HepG2 (cell line): ENCODE results near the gene RBM34. TPM values are rescaled to one million over a fixed set of nuclear protein-coding genes. Genes with fewer than 3 reads are reported as not detected.
"Not testable (repeated sequence)": the region's sequence is repeated elsewhere in the genome, so short reads cannot be mapped to it uniquely, and the experiment has no call there.

Experiments
- ATAC-seq: fragments of 200-7000 bp; cut with Tn5 transposase; 3 replicates; pipeline ENCODE4 v1.9.1; 2020; ENCODE audit warnings: mild to moderate bottlenecking, moderate library complexity
- BruUV-seq: library from RNA; stranded (reverse); fragments of 400-500 nt; replicated peaks from 2 replicates; lab custom pipeline; 2021; lab: Mats Ljungman, UMichigan
- CTCF ChIA-PET: fragments of 300-600 bp; formaldehyde crosslinking; extraction: SDS; loops from one replicate; lab custom pipeline; 2021; ENCODE audit warnings: low total read pairs, inconsistent platforms, low intra/inter-chr PET ratio; lab: Yijun Ruan, JAX
- POLR2A ChIA-PET: fragments of 350-600 bp; sonication (Branson Sonifier 250); formaldehyde crosslinking; loops from one replicate; lab custom pipeline; 2020; ENCODE audit warnings: antibody characterized with exemption, inconsistent platforms; lab: Yijun Ruan, JAX
- DNase-seq: peaks from one replicate; pipeline ENCODE4 v3.0.0-alpha.2; 2015; ENCODE audit warnings: low spot score
- FAIRE-seq: peaks from 3 replicates; lab custom pipeline; 2011; peaks lifted over from hg19 to GRCh38; lab: Jason Lieb, UNC
- H2AFZ ChIP-seq: one replicate; pipeline ENCODE4 v1.6.1; 2011; ENCODE audit warnings: low read length, inconsistent platforms
- H3K27ac ChIP-seq: fragments of 300-600 bp; 3 replicates; pipeline ENCODE4 v1.8.0; 2011; ENCODE audit warnings: mixed run types, mild to moderate bottlenecking, mixed read lengths, low read length, inconsistent platforms; ENCODE audit not compliant: insufficient read depth; ENCODE audit errors: extremely low read length
- H3K27me3 ChIP-seq, 2 experiments: fragments of 200-600 bp in 1 of 2; 2 replicates in 1 of 2; 3 replicates in 1 of 2; pipeline versions ENCODE4 v1.6.0 to v1.8.0; 2011; ENCODE audit warnings: low read length in 2 of 2, mild to moderate bottlenecking in 2 of 2, moderate library complexity in 2 of 2, inconsistent platforms in 1 of 2; ENCODE audit not compliant: insufficient read depth in 2 of 2, control insufficient read depth in 1 of 2
- H3K36me3 ChIP-seq, 2 experiments: fragments of 200-600 bp in 1 of 2; replicated peaks in 1 of 2; 2 replicates in 1 of 2; 3 replicates in 1 of 2; pipeline versions ENCODE4 v1.5.1 to v1.8.0; 2011; ENCODE audit warnings: low read length in 2 of 2, inconsistent platforms in 1 of 2; ENCODE audit not compliant: insufficient read depth in 2 of 2, control insufficient read depth in 1 of 2
- H3K4me1 ChIP-seq: 2 replicates; pipeline ENCODE4 v1.5.1; 2012; ENCODE audit warnings: low read length, inconsistent platforms; ENCODE audit not compliant: insufficient read depth
- H3K4me2 ChIP-seq: 2 replicates; pipeline ENCODE4 v1.6.0; 2011; ENCODE audit warnings: low read depth, low read length, inconsistent platforms
- H3K4me3 ChIP-seq, 3 experiments: fragments of 200-600 bp in 1 of 3; sonication (generic), shearing (Covaris generic) in 1 of 3; replicated peaks in 1 of 3; 2 replicates each; pipeline ENCODE4 v1.5.1; 2011 to 2016; ENCODE audit warnings: low read length in 3 of 3, inconsistent platforms in 2 of 3, low read depth in 2 of 3, mild to moderate bottlenecking in 2 of 3, control low read depth in 1 of 3, mixed read lengths in 1 of 3; ENCODE audit not compliant: insufficient read depth in 1 of 3
- H3K79me2 ChIP-seq: one replicate; pipeline ENCODE4 v1.6.1; 2011; ENCODE audit warnings: low read length, inconsistent platforms; ENCODE audit not compliant: insufficient read depth
- H3K9ac ChIP-seq: 2 replicates; pipeline ENCODE4 v1.6.0; 2011; ENCODE audit warnings: mild to moderate bottlenecking, low read depth, low read length, inconsistent platforms; ENCODE audit not compliant: insufficient read depth
- H3K9me3 ChIP-seq: 2 replicates; pipeline ENCODE4 v1.5.1; 2012; ENCODE audit warnings: mild to moderate bottlenecking, low read length
- H4K20me1 ChIP-seq: 2 replicates; pipeline ENCODE4 v1.6.0; 2011; ENCODE audit warnings: inconsistent platforms, mild to moderate bottlenecking, low read length, moderate library complexity; ENCODE audit not compliant: insufficient read depth
- FOXA3 ChIP-seq: IDR thresholded peaks from 2 replicates; pipeline ENCODE4 v1.6.1; 2016; ENCODE audit warnings: missing genetic modification reagents, missing compliant biosample characterization
- KDM3A ChIP-seq: IDR thresholded peaks from 2 replicates; pipeline ENCODE4 v1.6.1; 2018; ENCODE audit warnings: low read depth, missing compliant biosample characterization
- ZBTB44 ChIP-seq: sonication (generic); formaldehyde crosslinking; IDR thresholded peaks from 2 replicates; pipeline ENCODE4 v1.4.0; 2020; ENCODE audit warnings: missing genetic modification reagents
- ZFP91 ChIP-seq: sonication (generic); formaldehyde crosslinking; IDR thresholded peaks from 2 replicates; pipeline ENCODE4 v1.9.0; 2022; ENCODE audit warnings: missing genetic modification reagents, mild to moderate bottlenecking, borderline replicate concordance
- WGBS: methylation state at CpG from one replicate; pipeline ENCODE4 v1.1.6; 2017; ENCODE audit warnings: low lambda C conversion rate; 5-methylcytosine and 5-hydroxymethylcytosine counted together
- in situ Hi-C: cut with HindIII; loops from 2 replicates; pipeline ENCODE4 v1.10.0; 2017; ENCODE audit warnings: low pct_unique_long_range_greater_than_20kb; ENCODE audit not compliant: extremely low pct_ligation_motif_present
- intact Hi-C: fragments of 100-400 bp; cut with micrococcal nuclease; formaldehyde crosslinking; loops from one replicate; pipeline ENCODE4 v1.10.0; 2022; ENCODE audit not compliant: unreplicated experiment
- polyA plus RNA-seq, 8 experiments: library from polyadenylated mRNA; depleted of rRNA in 3 of 8; stranded (reverse) in 7 of 8; unstranded in 1 of 8; fragments of >200 nt; fragmentation: Illumina TruSeq in 4 of 8; extraction: Trizol in 4 of 8; gene quantifications; 2 replicates each; pipeline versions ENCODE4 v1.2.1 to v1.2.3, GENCODE V29; 2011 to 2016; ENCODE audit warnings: low read depth in 4 of 8, missing spikeins in 1 of 8, mixed read lengths in 1 of 8; ENCODE audit not compliant: insufficient read depth in 1 of 8
- total RNA-seq, 5 experiments: library from RNA; depleted of rRNA; stranded (reverse); fragments of >200 nt; fragmentation: Illumina TruSeq; extraction: Trizol; gene quantifications; 2 replicates each; pipeline ENCODE4 v1.2.3, GENCODE V29; 2016; ENCODE audit warnings: low read depth in 1 of 5

RBM34 gene
- total and polyA plus RNA-seq, 2 of the 13 experiments (the other 11 are each of a cell fraction or from before 2014, with no cell fraction given), result 34.7 to 73.0 TPM

GRCh38 chr1:235203428-235203827 lies 42.4 kb upstream of the RBM34 start:
- intact Hi-C loops, result no loop called here
- in situ Hi-C loops, result no loop called here
- Histone ChIP-seq H3K9ac (no peak overlapping the region), H3K27me3 (no peaks in the 10 kb centered on the region), H3K9me3 (no peaks in the 10 kb centered on the region), H3K4me3 (no peak overlapping the region), H3K4me2 (no peak overlapping the region), H3K36me3 (peaks cover 0 to 9% of the 10 kb centered on the region in 2 experiments; a peak in 1 of 5 replicates), H2AFZ (no peak overlapping the region), H3K4me1 (no peaks in the 10 kb centered on the region), H3K79me2 (no peaks in the 10 kb centered on the region), H3K27ac (no peak overlapping the region), H4K20me1 (no peaks in the 10 kb centered on the region)
- CTCF ChIA-PET, result no interaction called here
- no peak for FAIRE-seq
- POLR2A ChIA-PET, result no interaction called here
- WGBS, result 96% methylated on average over 1 of the region's 1 CpG
- no TSS peak for BruUV-seq
- no peak for TF ChIP-seq ZFP91
- TF ChIP-seq KDM3A, result no peak
- no peak for TF ChIP-seq FOXA3 (CRISPR knock-in tag)
- no peak for TF ChIP-seq ZBTB44 (CRISPR knock-in tag)
- no peak for DNase-seq
- no peak for ATAC-seq

- DNase-seq, H4K20me1 ChIP-seq, H3K27ac ChIP-seq, POLR2A ChIA-PET, H3K9me3 ChIP-seq, H3K9ac ChIP-seq, H3K4me3 ChIP-seq, H3K4me1 ChIP-seq, H3K79me2 ChIP-seq, H3K27me3 ChIP-seq, in situ Hi-C loops, CTCF ChIA-PET, H3K4me2 ChIP-seq, H2AFZ ChIP-seq, ATAC-seq, FAIRE-seq, intact Hi-C loops, H3K36me3 ChIP-seq, BruUV-seq: not testable (repeated sequence)
- 98% methylated on average over 5 of the region's 5 CpGs for WGBS
These were observed 41.4 kb upstream of the RBM34 start for GRCh38 chr1:235202447-235202846.
